T-helper 2 cell treated with Interferon-gamma antibody and Interleukin-4, amounts not matched to agents 100 ng/mL and 5 ng/mL, for 36 hours (primary cell): ENCODE results near the gene CLDN22. TPM values are rescaled to one million over a fixed set of nuclear protein-coding genes. Genes with fewer than 3 reads are reported as not detected.

Source experiments
- intact Hi-C: fragments of 100-400 bp; cut with micrococcal nuclease; formaldehyde crosslinking; loops from one replicate; pipeline ENCODE4 v1.15.1; 2023
- total RNA-seq: library from RNA; stranded (reverse); gene quantifications from 2 replicates; pipeline ENCODE4 v1.2.3, GENCODE V29; 2022

The CLDN22 gene
- not detected in 2 replicates for total RNA-seq

DNA sequence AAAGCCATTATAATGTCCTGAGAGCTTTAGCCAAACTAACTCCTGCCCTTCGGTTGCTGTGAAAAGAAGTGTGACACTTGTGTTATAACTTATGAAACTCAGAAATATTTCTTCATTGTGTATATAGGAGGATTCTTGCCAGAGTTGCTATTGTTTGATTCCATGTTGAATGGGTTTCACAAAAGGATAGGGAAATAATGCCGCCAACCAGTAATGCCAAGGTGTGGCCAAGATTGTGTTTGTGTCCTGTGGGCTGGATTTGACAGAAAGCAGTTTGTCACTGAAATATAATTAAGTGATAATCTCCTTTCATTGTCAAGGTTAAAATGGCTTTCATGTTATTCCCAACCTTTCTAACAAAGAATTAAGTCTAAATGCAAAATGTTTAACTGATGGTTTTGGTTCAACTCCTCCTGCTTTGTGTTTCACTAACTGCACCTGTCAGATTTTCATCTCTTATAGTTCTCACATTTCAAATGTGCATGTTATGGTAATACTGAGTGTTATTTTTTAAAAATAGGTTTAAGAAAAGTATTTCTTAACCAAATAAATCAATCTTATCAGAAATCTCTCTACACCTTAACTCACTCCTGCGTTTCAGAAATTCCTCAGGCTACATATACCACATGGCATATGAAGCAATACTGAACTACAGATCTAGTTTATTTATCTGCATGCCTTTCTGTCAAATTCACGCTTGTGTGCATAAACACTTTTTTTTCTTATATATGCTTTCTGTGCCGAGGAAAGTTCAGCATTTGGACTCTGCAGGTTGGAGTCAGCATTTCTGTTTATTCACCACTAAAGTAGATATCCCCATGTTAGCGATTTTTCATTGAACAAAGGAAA lies at the start of gene CLDN22:
TSS of gene CLDN22 (minus strand) at position 66 of the 849 bp plus-strand sequence. CDS start at position 8, 58 bp downstream.
- intact Hi-C loops = no loop called here

DNA sequence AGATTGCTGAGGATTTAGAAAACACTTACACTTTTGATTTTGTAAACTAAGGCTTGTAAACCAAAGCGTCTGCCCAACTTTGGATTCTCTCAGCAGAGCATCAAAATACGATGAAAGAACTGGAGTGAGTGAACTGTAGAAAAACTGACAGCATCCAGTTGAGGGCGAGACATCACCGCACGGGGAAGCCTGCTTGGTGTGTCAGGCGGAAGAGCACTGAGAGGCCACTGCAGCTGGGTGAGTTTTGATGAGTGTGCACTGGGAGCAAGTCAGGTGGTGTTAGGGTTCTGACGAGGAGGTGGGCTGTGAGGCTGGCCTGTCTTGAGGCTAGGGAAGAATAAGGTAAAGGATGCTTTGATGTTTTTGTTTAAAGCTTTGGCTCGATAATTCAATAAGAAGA lies 49.0 kb upstream of the CLDN22 start:
- intact Hi-C loops = no loop called here

DNA sequence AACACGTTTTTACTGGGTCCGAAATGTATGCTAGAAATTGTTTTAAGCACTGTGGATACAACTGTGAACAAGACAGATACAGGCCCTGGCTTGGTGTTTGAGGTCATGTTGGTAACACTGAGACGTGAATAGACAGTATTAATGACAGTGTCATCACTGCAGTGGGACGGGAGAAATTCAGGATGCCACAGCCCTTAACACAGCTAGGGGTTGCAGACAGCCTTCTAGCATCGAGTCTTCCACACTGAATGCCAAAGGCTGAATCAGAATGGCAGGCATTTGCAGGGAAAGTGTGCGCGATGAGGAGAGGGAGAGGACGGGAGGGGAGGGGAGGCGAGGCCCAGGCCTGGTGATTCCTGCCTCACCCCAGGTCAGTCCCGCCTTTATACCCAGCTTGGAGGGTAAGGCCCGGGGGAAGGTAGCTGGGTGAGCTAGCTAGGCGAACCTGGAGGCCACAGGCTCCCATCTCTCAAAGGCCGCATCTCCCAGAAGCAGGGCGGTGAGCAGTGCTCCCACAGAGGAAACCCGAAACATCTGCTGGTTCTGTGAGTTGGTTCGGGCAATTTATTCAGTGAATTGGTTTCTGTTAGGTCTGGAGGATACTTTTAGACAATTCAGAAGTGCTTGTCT lies 46.2 kb upstream of the CLDN22 start:
- intact Hi-C loops = no loop called here

- intact Hi-C loops = no loop called here
Observed at GRCh38 chr4:183364025-183364424, 43.9 kb upstream of the CLDN22 start.

GRCh38 chr4:183362916-183363542 lies 43.0 kb upstream of the CLDN22 start:
- intact Hi-C loops = no loop called here

DNA sequence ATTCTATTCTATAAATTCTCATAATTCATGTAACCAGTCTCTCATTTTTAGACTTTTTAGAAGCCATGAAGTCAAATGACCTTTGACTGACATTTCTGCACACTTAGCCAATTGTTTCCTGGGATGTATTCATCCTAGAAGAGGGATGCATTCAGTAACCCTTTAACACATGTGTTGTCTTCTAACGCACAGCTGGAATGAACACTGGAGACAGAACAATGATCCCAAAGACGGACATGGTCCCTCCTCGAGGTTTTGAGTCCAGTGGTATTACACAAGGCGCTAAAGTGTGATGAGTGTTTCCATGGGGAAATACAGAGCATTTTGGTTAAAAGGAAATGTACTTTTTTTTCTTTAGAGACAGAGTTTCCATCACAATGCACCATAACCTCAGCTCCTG lies 42.0 kb upstream of the CLDN22 start:
- intact Hi-C loops = no loop called here

GRCh38 chr4:183360161-183360919 lies 40.3 kb upstream of the CLDN22 start:
- intact Hi-C loops = no loop called here

GRCh38 chr4:183358215-183358755 lies 38.2 kb upstream of the CLDN22 start:
- intact Hi-C loops = no loop called here

GRCh38 chr4:183356931-183357675 lies 37.0 kb upstream of the CLDN22 start:
- intact Hi-C loops = no loop called here

GRCh38 chr4:183356173-183356830 lies 36.2 kb upstream of the CLDN22 start:
- intact Hi-C loops = no loop called here

- intact Hi-C loops = no loop called here
Observed at GRCh38 chr4:183355405-183355804, 35.3 kb upstream of the CLDN22 start.

GRCh38 chr4:183354219-183354618 lies 34.1 kb upstream of the CLDN22 start:
- intact Hi-C loops = no loop called here

DNA sequence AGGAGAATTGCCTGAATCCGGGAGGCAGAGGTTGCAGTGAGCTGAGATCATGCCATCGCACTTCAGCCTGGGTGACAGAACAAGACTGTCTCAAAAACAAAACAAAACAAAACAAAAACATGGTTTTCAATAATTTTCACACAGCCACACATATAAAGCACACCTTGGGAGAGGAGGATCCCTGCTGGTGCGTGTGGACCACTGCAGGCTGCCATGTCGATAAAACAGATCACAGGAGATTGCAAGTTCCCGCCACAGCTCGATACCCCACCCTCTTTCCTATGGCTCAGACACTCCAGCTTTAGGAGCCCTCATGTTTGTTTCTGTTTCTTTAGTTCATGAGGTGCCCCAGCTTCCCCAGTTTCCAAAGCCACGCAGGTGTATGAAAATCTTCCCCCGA lies 33.5 kb upstream of the CLDN22 start:
- intact Hi-C loops = no loop called here

DNA sequence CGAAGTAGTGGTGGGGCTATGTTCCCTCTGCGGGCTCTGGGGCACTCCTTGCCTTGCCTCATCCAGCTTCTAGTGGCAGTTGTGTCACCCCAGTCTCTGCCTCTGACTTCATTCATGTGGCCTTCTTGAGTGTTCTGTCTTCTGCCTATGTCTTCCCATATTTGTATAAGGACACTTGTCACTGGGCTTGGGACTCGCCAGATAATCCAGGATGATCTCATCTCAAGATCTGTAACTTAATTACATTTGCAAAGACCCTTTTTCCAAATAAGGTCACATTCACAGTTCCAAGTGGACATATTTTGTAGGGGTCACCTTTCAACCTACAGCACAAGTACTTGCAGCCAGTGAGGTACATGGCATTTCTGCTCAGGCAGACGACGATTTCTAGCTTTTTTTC lies 32.5 kb upstream of the CLDN22 start:
- intact Hi-C loops = no loop called here

- intact Hi-C loops = no loop called here
Observed at GRCh38 chr4:183350317-183351071, 30.4 kb upstream of the CLDN22 start.

DNA sequence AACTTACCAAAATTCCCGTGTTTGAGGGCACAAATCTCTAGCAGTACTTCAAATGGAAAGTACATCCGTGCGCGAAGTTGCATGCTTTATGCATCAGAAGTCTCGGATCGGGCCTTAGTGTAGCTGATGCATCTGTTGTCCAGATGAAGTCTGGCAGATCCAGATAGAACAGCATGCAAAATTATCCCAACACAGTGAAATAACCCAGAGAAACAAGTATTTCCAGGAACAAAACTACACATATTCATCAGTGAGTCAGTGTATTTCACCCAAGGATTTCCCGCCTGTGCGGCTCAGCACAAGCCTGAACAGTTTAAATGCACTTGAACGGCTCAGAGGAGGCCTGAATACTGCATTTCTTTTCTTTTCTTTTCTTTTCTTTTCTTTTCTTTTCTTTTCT lies 29.6 kb upstream of the CLDN22 start:
- intact Hi-C loops = no loop called here

- intact Hi-C loops = no loop called here
Observed at GRCh38 chr4:183348706-183349659, 28.9 kb upstream of the CLDN22 start.

GRCh38 chr4:183348136-183348535 lies 28.1 kb upstream of the CLDN22 start:
- intact Hi-C loops = no loop called here
